ENCODE measurements around the gene MFSD6. TPM values are rescaled to one million over a fixed set of nuclear protein-coding genes. Genes with fewer than 3 reads are reported as not detected.

Gene MFSD6
- polyA plus RNA-seq, 3 donors, result 8.8 to 15.7 (median 12.9) TPM

DNA sequence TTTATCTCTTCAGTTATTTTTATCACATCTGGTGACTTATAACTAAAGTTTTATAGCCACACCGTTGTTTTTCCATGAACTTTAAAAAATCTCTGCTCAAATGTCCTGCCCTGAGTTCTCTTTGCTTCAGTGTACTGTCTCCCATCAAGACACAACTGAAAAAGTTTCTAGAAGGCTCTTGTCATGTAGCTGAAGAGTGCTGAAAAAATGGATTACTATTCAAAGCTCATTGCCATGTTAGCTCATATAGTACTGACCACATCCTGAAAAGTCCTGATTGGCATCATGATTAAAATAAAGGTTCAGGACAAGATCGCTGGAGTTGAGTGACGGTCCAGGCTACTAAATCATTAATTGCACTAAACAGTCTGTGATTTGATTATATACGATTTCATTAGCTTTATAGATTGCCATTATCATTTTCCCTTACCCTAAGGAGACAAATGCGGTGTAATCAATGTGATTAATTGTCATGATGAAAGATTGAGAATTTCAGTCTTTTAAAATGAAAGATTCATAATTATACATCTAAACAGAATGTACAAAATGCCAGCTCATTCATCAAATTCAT is 62.2 kb downstream of the MFSD6 start:
- TF ChIP-seq, protein P1, sequence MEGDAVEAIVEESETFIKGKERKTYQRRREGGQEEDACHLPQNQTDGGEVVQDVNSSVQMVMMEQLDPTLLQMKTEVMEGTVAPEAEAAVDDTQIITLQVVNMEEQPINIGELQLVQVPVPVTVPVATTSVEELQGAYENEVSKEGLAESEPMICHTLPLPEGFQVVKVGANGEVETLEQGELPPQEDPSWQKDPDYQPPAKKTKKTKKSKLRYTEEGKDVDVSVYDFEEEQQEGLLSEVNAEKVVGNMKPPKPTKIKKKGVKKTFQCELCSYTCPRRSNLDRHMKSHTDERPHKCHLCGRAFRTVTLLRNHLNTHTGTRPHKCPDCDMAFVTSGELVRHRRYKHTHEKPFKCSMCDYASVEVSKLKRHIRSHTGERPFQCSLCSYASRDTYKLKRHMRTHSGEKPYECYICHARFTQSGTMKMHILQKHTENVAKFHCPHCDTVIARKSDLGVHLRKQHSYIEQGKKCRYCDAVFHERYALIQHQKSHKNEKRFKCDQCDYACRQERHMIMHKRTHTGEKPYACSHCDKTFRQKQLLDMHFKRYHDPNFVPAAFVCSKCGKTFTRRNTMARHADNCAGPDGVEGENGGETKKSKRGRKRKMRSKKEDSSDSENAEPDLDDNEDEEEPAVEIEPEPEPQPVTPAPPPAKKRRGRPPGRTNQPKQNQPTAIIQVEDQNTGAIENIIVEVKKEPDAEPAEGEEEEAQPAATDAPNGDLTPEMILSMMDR (IDR thresholded peaks at IDR 0.05), result no peak
- Histone ChIP-seq H2AFZ (ENCODE audit: insufficient read depth, low read depth, low read length, poor library complexity, severe bottlenecking) (no peak overlapping the region), H3K4me1 (ENCODE audit: control insufficient read depth in 1 of 2, insufficient read depth in 2 of 2, low read length in 2 of 2) (peaks cover 11 to 13% of the 10 kb centered on the region in 2 donors), H3K9me3 (replicated peaks in 1 of 2; ENCODE audit: control insufficient read depth in 1 of 2, insufficient read depth in 1 of 2, low read length in 2 of 2) (no peaks in the 10 kb centered on the region), H4K20me1 (ENCODE audit: insufficient read depth, low read length) (peaks cover 16% of the 10 kb centered on the region), H3K27me3 (ENCODE audit: control insufficient read depth in 2 of 2, insufficient read depth in 2 of 2, low read length in 2 of 2) (no peaks in the 10 kb centered on the region), H3K79me2 (ENCODE audit: insufficient read depth, low read length) (peaks cover 13% of the 10 kb centered on the region), H3K36me3 (replicated peaks in 1 of 2; ENCODE audit: control insufficient read depth in 1 of 2, insufficient read depth in 2 of 2, low read length in 2 of 2) (peaks cover 0 to 23% of the 10 kb centered on the region in 2 donors), H3K4me3 (replicated peaks in 1 of 3; ENCODE audit: low read depth in 2 of 3, low read length in 3 of 3) (no peak overlapping the region), H3K4me2 (replicated peaks; ENCODE audit: extremely low read depth, low read length, poor library complexity, severe bottlenecking) (no peak overlapping the region), H3K27ac (ENCODE audit: low read depth in 1 of 2, low read length in 2 of 2) (peak overlapping the region in 1 of 2 donors; percentile 52), H3K9ac (ENCODE audit: insufficient read depth, low read length, poor library complexity, severe bottlenecking) (no peak overlapping the region)
- H3K36me3 Mint-ChIP-seq, result peaks cover 22 to 25% of the 10 kb centered on the region in 2 donors
- H3K27ac Mint-ChIP-seq, result peak overlapping the region in 6 of 7 donors; percentile 42 to 90 (median 76)
- H3K4me3 Mint-ChIP-seq, result no peak overlapping the region
- H3K9me3 Mint-ChIP-seq, result peaks cover 0 to 12% (median 6%) of the 10 kb centered on the region in 7 donors
- peaks cover 21% of the 10 kb centered on the region for H3K4me1 Mint-ChIP-seq
- peaks cover 0 to 2% (median 0%) of the 10 kb centered on the region in 3 donors for H3K27me3 Mint-ChIP-seq (ENCODE audit: low read depth in 3 of 3)
- intact Hi-C loops (cut with micrococcal nuclease), result no loop called here
- DNase-seq, result no peak
- no CpG with 5 or more reads among the region's 5 CpGs for WGBS (ENCODE audit: insufficient coverage)

DNA sequence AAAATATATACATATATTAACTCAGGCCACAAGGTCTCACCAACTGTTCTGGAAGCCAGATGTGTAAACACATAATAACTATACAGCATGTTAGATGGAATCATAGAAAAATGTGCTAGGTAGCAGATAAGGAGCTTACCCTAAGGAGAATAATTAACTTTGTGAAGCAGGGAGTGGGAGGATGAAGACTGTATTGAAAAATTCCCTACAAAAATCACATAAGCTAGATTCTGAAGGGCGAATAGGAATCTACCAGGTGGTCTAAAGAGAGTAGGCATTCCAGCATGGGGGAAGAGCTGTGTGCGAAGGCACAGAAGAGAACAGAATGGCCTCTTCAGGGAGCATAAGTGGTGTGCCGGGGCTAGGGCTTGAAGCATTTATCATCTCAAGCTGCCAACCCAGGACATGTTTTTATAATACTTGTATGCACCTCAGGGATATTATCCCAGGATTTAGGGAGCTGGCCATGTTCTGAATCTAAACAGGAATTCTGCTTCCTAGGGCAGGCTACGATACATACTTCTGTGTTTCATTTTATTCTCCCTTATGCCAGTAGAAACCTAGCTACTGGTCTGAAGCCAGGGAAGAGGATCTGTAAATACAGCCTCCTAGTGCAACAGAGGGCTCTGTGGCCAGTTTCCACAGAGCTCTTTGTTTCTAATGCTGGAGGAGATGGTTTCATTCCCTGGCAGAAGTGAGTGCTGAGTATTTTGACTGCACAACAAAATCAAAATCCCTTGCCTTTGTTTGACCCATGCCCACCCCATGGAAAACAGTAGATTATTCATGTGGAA is 69.7 kb downstream of the MFSD6 start:
- Histone ChIP-seq H2AFZ (ENCODE audit: insufficient read depth, low read depth, low read length, poor library complexity, severe bottlenecking) (no peak overlapping the region), H3K36me3 (replicated peaks in 1 of 2; ENCODE audit: control insufficient read depth in 1 of 2, insufficient read depth in 2 of 2, low read length in 2 of 2) (peaks cover 2 to 12% of the 10 kb centered on the region in 2 donors), H3K9me3 (replicated peaks in 1 of 2; ENCODE audit: control insufficient read depth in 1 of 2, insufficient read depth in 1 of 2, low read length in 2 of 2) (no peaks in the 10 kb centered on the region), H3K4me2 (replicated peaks; ENCODE audit: extremely low read depth, low read length, poor library complexity, severe bottlenecking) (no peak overlapping the region), H3K4me3 (replicated peaks in 1 of 3; ENCODE audit: low read depth in 2 of 3, low read length in 3 of 3) (no peak overlapping the region), H3K79me2 (ENCODE audit: insufficient read depth, low read length) (no peaks in the 10 kb centered on the region), H3K27me3 (ENCODE audit: control insufficient read depth in 2 of 2, insufficient read depth in 2 of 2, low read length in 2 of 2) (no peaks in the 10 kb centered on the region), H3K27ac (ENCODE audit: low read depth in 1 of 2, low read length in 2 of 2) (no peak overlapping the region), H3K9ac (ENCODE audit: insufficient read depth, low read length, poor library complexity, severe bottlenecking) (no peak overlapping the region), H3K4me1 (ENCODE audit: control insufficient read depth in 1 of 2, insufficient read depth in 2 of 2, low read length in 2 of 2) (peaks cover 0 to 5% of the 10 kb centered on the region in 2 donors), H4K20me1 (ENCODE audit: insufficient read depth, low read length) (no peaks in the 10 kb centered on the region)
- WGBS (ENCODE audit: insufficient coverage), result no CpG with 5 or more reads among the region's 4 CpGs
- Mint-ChIP-seq H3K27ac (peak overlapping the region in 1 of 7 donors; percentile 21), H3K36me3 (peaks cover 5 to 7% of the 10 kb centered on the region in 2 donors), H3K9me3 (peaks cover 0 to 6% (median 3%) of the 10 kb centered on the region in 7 donors), H3K4me3 (no peak overlapping the region), H3K27me3 (ENCODE audit: low read depth in 3 of 3) (peaks cover 0 to 1% (median 0%) of the 10 kb centered on the region in 3 donors), H3K4me1 (peaks cover 11% of the 10 kb centered on the region)
- DNase-seq, result no peak
- TF ChIP-seq, protein P1 (IDR thresholded peaks at IDR 0.05), result no peak
- intact Hi-C loops (cut with micrococcal nuclease), result no loop called here
